Neuronal stem cell (in vitro differentiated cells): Measurements from ENCODE around the gene ZNG1A.
"Not testable (repeated sequence)": the region's sequence is repeated elsewhere in the genome, so short reads cannot be mapped to it uniquely, and the experiment has no call there.

Source experiments
- DNase-seq: peaks from one replicate; pipeline ENCODE4 v3.0.0-alpha.2; 2013; ENCODE audit warnings: low spot score
- H2AFZ ChIP-seq: one replicate; pipeline ENCODE4 v1.6.1; 2013; ENCODE audit warnings: mild to moderate bottlenecking, low read length, inconsistent platforms
- H2AK5ac ChIP-seq: 2 replicates; pipeline ENCODE4 v1.6.1; 2013; ENCODE audit warnings: low read depth, mild to moderate bottlenecking, inconsistent platforms, low read length, moderate library complexity, mixed read lengths
- H2BK120ac ChIP-seq: 2 replicates; pipeline ENCODE4 v1.6.1; 2013; ENCODE audit warnings: low read depth, mild to moderate bottlenecking, inconsistent platforms, low read length, moderate library complexity, mixed read lengths
- H2BK12ac ChIP-seq: one replicate; pipeline ENCODE4 v1.6.1; 2013; ENCODE audit warnings: low read length, inconsistent platforms
- H2BK15ac ChIP-seq: 2 replicates; pipeline ENCODE4 v1.6.1; 2013; ENCODE audit warnings: mild to moderate bottlenecking, low read length, inconsistent platforms, mixed read lengths
- H2BK5ac ChIP-seq: one replicate; pipeline ENCODE4 v1.6.1; 2013; ENCODE audit warnings: inconsistent platforms, mild to moderate bottlenecking, low read length, moderate library complexity
- H3K14ac ChIP-seq: one replicate; pipeline ENCODE4 v1.6.1; 2013; ENCODE audit warnings: low read length, inconsistent platforms
- H3K18ac ChIP-seq: 2 replicates; pipeline ENCODE4 v1.6.1; 2013; ENCODE audit warnings: low read length, inconsistent platforms
- H3K23ac ChIP-seq: 2 replicates; pipeline ENCODE4 v1.6.1; 2013; ENCODE audit warnings: low read depth, mild to moderate bottlenecking, mixed read lengths, low read length, inconsistent platforms; ENCODE audit not compliant: poor library complexity
- H3K27ac ChIP-seq: replicated peaks from 3 replicates; pipeline ENCODE4 v1.5.1; 2013; ENCODE audit warnings: low read length, inconsistent platforms
- H3K27me3 ChIP-seq, 3 experiments: 2 replicates each; pipeline ENCODE4 v1.6.1; 2013; ENCODE audit warnings: low read length in 3 of 3, mild to moderate bottlenecking in 2 of 3, inconsistent platforms in 1 of 3, low read depth in 1 of 3, mixed read lengths in 1 of 3, moderate library complexity in 1 of 3; ENCODE audit not compliant: control insufficient read depth in 3 of 3, insufficient read depth in 3 of 3
- H3K36me3 ChIP-seq, 2 donors: replicated peaks in 1 of 2; 2 replicates each; pipeline ENCODE4 v1.6.1; 2013; ENCODE audit warnings: low read length in 2 of 2; ENCODE audit not compliant: control insufficient read depth in 2 of 2, insufficient read depth in 2 of 2
- H3K4ac ChIP-seq: 2 replicates; pipeline ENCODE4 v1.6.1; 2013; ENCODE audit warnings: inconsistent platforms, mild to moderate bottlenecking, low read length, moderate library complexity
- H3K4me1 ChIP-seq, 2 donors: 1 replicate in 1 of 2; 2 replicates in 1 of 2; pipeline ENCODE4 v1.6.1; 2013; ENCODE audit warnings: low read length in 2 of 2, low read depth in 1 of 2; ENCODE audit not compliant: control insufficient read depth in 2 of 2, insufficient read depth in 1 of 2
- H3K4me2 ChIP-seq: one replicate; pipeline ENCODE4 v1.6.1; 2013; ENCODE audit warnings: mild to moderate bottlenecking, low read length, inconsistent platforms; ENCODE audit not compliant: insufficient read depth, poor library complexity, severe bottlenecking
- H3K4me3 ChIP-seq, 2 donors: 2 replicates each; pipeline ENCODE4 v1.5.1; 2013; ENCODE audit warnings: low read length in 2 of 2, mild to moderate bottlenecking in 2 of 2, inconsistent platforms in 1 of 2, moderate library complexity in 1 of 2
- H3K79me1 ChIP-seq: one replicate; pipeline ENCODE4 v1.6.1; 2013; ENCODE audit warnings: low read depth, mild to moderate bottlenecking, inconsistent platforms, low read length, moderate library complexity
- H3K9ac ChIP-seq: one replicate; pipeline ENCODE4 v1.6.1; 2013; ENCODE audit warnings: mild to moderate bottlenecking, low read depth, low read length, inconsistent platforms; ENCODE audit not compliant: poor library complexity
- H3K9me3 ChIP-seq, 2 donors: replicated peaks in 1 of 2; 2 replicates each; pipeline versions ENCODE3 to v1.6.1; 2013; ENCODE audit warnings: low read length in 2 of 2, mild to moderate bottlenecking in 2 of 2, inconsistent platforms in 1 of 2, low read depth in 1 of 2, mixed read lengths in 1 of 2, moderate library complexity in 1 of 2; ENCODE audit not compliant: control insufficient read depth in 2 of 2, insufficient read depth in 1 of 2
- H4K8ac ChIP-seq: one replicate; pipeline ENCODE4 v1.6.1; 2013; ENCODE audit warnings: low read depth, mild to moderate bottlenecking, inconsistent platforms, low read length, moderate library complexity
- H4K91ac ChIP-seq: one replicate; pipeline ENCODE4 v1.6.1; 2013; ENCODE audit warnings: low read length, low read depth, mild to moderate bottlenecking, inconsistent platforms; ENCODE audit not compliant: poor library complexity
- WGBS, 2 donors: extraction: QIAGEN DNeasy Blood & Tissue Kit; methylation state at CpG; one replicate each; pipeline ENCODE4 v1.1.7; 2013; ENCODE audit warnings: missing lambda C conversion rate in 2 of 2, mixed read lengths in 1 of 2; ENCODE audit not compliant: insufficient read length in 2 of 2, insufficient replicate concordance in 1 of 2; ENCODE audit errors: extremely low coverage in 2 of 2; 5-methylcytosine and 5-hydroxymethylcytosine counted together

The ZNG1A gene

GRCh38 chr9:82932-83689 is 95.7 kb downstream of the ZNG1A start:
- no CpG with 5 or more reads among the region's 31 CpGs for WGBS, 2 donors

GRCh38 chr9:78333-78732 is 100.5 kb downstream of the ZNG1A start:
- H3K36me3 ChIP-seq, H3K4me2 ChIP-seq, H3K4me1 ChIP-seq, H3K4me3 ChIP-seq, H3K18ac ChIP-seq, H4K91ac ChIP-seq, H3K4ac ChIP-seq, H2BK5ac ChIP-seq, DNase-seq, H3K79me1 ChIP-seq, H3K9ac ChIP-seq, H3K9me3 ChIP-seq, H2BK15ac ChIP-seq, H2BK120ac ChIP-seq, H3K27ac ChIP-seq, H2BK12ac ChIP-seq, H2AK5ac ChIP-seq, H4K8ac ChIP-seq, H3K27me3 ChIP-seq, H3K23ac ChIP-seq, H2AFZ ChIP-seq, H3K14ac ChIP-seq: not testable (repeated sequence)
- WGBS, 2 donors = no CpG with 5 or more reads among the region's 3 CpGs

More at GRCh38 chr9:82932-83689, 95.7 kb downstream of the ZNG1A start:
- H3K27me3 ChIP-seq, H2BK12ac ChIP-seq, H2AK5ac ChIP-seq, H3K23ac ChIP-seq, DNase-seq, H3K14ac ChIP-seq, H2BK120ac ChIP-seq, H3K4me2 ChIP-seq, H2AFZ ChIP-seq, H3K9me3 ChIP-seq, H3K9ac ChIP-seq, H4K91ac ChIP-seq, H4K8ac ChIP-seq, H3K18ac ChIP-seq, H3K4ac ChIP-seq, H2BK5ac ChIP-seq, H3K27ac ChIP-seq, H3K79me1 ChIP-seq, H3K36me3 ChIP-seq, H3K4me1 ChIP-seq, H3K4me3 ChIP-seq, H2BK15ac ChIP-seq: not testable (repeated sequence)

DNA sequence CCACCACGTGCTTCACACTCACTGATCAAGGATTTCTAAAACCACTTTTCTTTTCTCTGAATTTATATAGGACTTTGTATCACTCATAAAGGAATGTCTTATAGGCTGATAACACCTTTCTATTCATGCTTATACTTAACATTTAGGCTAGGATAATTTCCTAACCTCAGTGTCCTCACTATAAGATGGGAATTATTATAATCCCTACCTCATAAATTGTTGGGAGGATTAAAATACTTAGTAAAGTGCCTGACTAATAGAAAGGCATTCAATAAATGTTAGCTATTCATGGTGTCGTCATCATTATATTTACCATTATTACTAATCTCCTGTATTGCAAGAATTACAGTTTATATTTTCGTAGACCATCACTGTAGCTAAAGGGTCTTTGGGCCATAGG is 102.5 kb downstream of the ZNG1A start:
- H2BK12ac ChIP-seq, DNase-seq, H3K9me3 ChIP-seq, H4K8ac ChIP-seq, H2AK5ac ChIP-seq, H3K36me3 ChIP-seq, H2BK5ac ChIP-seq, H3K9ac ChIP-seq, H3K14ac ChIP-seq, H3K79me1 ChIP-seq, H3K23ac ChIP-seq, H3K4me2 ChIP-seq, H2BK120ac ChIP-seq, H2BK15ac ChIP-seq, H3K27ac ChIP-seq, H3K4me3 ChIP-seq, H3K4me1 ChIP-seq, H2AFZ ChIP-seq, H3K18ac ChIP-seq, H4K91ac ChIP-seq, H3K4ac ChIP-seq: not testable (repeated sequence)
- peaks cover 0 to 17% (median 12%) of the 10 kb centered on the region in 3 experiments for H3K27me3 ChIP-seq
- no CpG with 5 or more reads among the region's 3 CpGs for WGBS, 2 donors

DNA sequence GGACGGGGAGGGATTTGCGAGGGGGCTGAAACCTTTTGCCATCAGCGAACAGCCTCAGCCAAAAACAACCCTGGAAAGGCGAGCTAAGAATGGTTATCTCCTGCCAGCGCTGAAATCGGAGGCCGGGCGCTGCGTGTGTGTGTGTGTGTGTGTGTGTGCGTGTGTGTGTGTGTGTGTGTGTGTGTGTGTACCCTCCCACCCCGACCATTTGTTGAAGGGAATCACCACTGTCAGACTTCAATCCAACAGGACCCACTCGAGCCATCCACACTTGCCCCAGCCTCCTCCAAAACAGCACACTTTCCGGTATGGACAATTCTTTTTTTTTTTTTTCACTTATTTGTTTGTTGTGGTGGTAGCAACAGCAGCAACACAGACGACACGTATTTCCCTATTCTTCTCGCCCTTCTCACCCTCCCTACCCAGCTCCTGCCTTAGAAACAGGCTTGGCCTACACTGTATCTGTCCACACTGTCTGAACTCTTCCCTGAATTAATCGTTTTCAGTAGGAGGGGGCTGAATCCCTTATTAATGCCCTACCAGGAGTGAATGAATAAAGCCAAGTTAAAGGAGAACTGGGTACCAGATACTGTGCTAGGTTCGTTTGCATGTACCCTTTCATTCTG is 104.8 kb downstream of the ZNG1A start:
- not testable (repeated sequence) for H2BK15ac ChIP-seq, H3K9ac ChIP-seq, H4K8ac ChIP-seq, H3K23ac ChIP-seq, H3K14ac ChIP-seq, H3K36me3 ChIP-seq, H3K4me1 ChIP-seq, H3K4ac ChIP-seq, H3K27ac ChIP-seq, H3K79me1 ChIP-seq, H2BK120ac ChIP-seq, H4K91ac ChIP-seq, H2BK12ac ChIP-seq, H2AK5ac ChIP-seq, H3K18ac ChIP-seq, H2BK5ac ChIP-seq, DNase-seq, H3K9me3 ChIP-seq
- H3K27me3 ChIP-seq = peaks cover 0 to 17% (median 12%) of the 10 kb centered on the region in 3 experiments
- WGBS, 2 donors = no CpG with 5 or more reads among the region's 18 CpGs
- peak overlapping the region; percentile 66 for H3K4me2 ChIP-seq
- peak overlapping the region; percentile 79 for H2AFZ ChIP-seq
- peak overlapping the region in 1 of 2 donors; percentile 67 for H3K4me3 ChIP-seq
